Measurements from ENCODE around the gene GALNT16. TPM values are rescaled to one million over a fixed set of nuclear protein-coding genes. Genes with fewer than 3 reads are reported as not detected.

The GALNT16 gene
- total and polyA plus RNA-seq, 2 of the 8 experiments (the other 6 are each of a cell fraction or from before 2014, with no cell fraction given) = 5.4 to 6.3 TPM

- Histone ChIP-seq H3K79me2 (ENCODE audit: control insufficient read depth in 1 of 2, insufficient read depth in 2 of 2, low read length in 2 of 2) (no peaks in the 10 kb centered on the region), H3K9ac (replicated peaks in 1 of 4; ENCODE audit: extremely low read depth in 1 of 4, low read depth in 3 of 4, low read length in 3 of 4) (no peak overlapping the region), H3K4me2 (ENCODE audit: insufficient read depth in 1 of 2, low read depth in 2 of 2, low read length in 2 of 2) (no peak overlapping the region), H3K9me3 (ENCODE audit: insufficient read depth in 2 of 2, low read depth in 1 of 2, low read length in 1 of 2) (no peaks in the 10 kb centered on the region), H3K4me3 (ENCODE audit: extremely low read depth in 1 of 4, insufficient read depth in 2 of 4, low read depth in 3 of 4, low read length in 4 of 4) (no peak overlapping the region), H3K27ac (ENCODE audit: low read depth, low read length) (no peak overlapping the region), H3K79me1 (ENCODE audit: low read depth, low read length) (no peaks in the 10 kb centered on the region), H3K23me2 (ENCODE audit: low read depth, low read length) (no peaks in the 10 kb centered on the region), H3K56ac (replicated peaks; ENCODE audit: insufficient read length, low read depth, low read length) (no peak overlapping the region), H2BK15ac (ENCODE audit: low read length) (no peak overlapping the region), H3K4ac (replicated peaks; ENCODE audit: insufficient read length, low read depth, low read length) (no peak overlapping the region), H4K5ac (ENCODE audit: insufficient read length, low read depth, low read length) (no peak overlapping the region), H4K8ac (ENCODE audit: extremely low read depth, insufficient read depth, low read length) (no peak overlapping the region), H2BK5ac (ENCODE audit: low read depth, low read length) (no peak overlapping the region), H2AFZ (ENCODE audit: low read length) (no peak overlapping the region), H2BK20ac (ENCODE audit: low read length) (no peak overlapping the region), H4K20me1 (replicated peaks in 1 of 2; ENCODE audit: control insufficient read depth in 1 of 2, insufficient read depth in 2 of 2, low read length in 2 of 2) (peaks cover 0 to 1% of the 10 kb centered on the region in 2 experiments), H2BK120ac (replicated peaks; ENCODE audit: low read depth, low read length) (no peak overlapping the region), H4K91ac (replicated peaks; ENCODE audit: insufficient read length, low read length) (no peak overlapping the region), H2AK5ac (ENCODE audit: low read depth, low read length) (no peak overlapping the region), H3K4me1 (replicated peaks in 1 of 4; ENCODE audit: control insufficient read depth in 3 of 4, insufficient read depth in 4 of 4, low read length in 3 of 4) (no peaks in the 10 kb centered on the region), H3K18ac (ENCODE audit: extremely low read depth, low read length) (no peak overlapping the region), H2BK12ac (ENCODE audit: low read depth, low read length) (no peak overlapping the region), H3K23ac (ENCODE audit: insufficient read length) (no peak overlapping the region), H3K27me3 (replicated peaks in 1 of 4; ENCODE audit: control insufficient read depth in 3 of 4, extremely low read depth in 1 of 4, insufficient read depth in 3 of 4, low read length in 3 of 4) (no peaks in the 10 kb centered on the region), H3K14ac (ENCODE audit: insufficient read length) (no peak overlapping the region), H3K36me3 (ENCODE audit: control insufficient read depth in 2 of 4, insufficient read depth in 4 of 4, low read length in 3 of 4) (peaks cover 0 to 25% (median 15%) of the 10 kb centered on the region in 4 experiments; a peak in 6 of 8 replicates)
- FAIRE-seq (no peak), DNase-seq (ENCODE audit: low read depth in 1 of 2, low spot score in 2 of 2) (no peak)
- POLR2A ChIA-PET (ENCODE audit: partially characterized antibody) = interaction anchor here (1.5 to 2.4 kb wide), 2 partner anchors 10 to 22 kb away, joined by 4 to 9 read pairs; no protein-coding TSS in a partner anchor
- CTCF ChIA-PET (ENCODE audit: partially characterized antibody) = no interaction called here
- no peak for TF ChIP-seq PHF8 (conservative IDR thresholded peaks at IDR 0.05; ENCODE audit: low read depth, low read length)
- no peak for TF ChIP-seq CHD1 (IDR thresholded peaks at IDR 0.05; ENCODE audit: low read depth, low read length)
- no peak for TF ChIP-seq BRCA1 (IDR thresholded peaks at IDR 0.05; ENCODE audit: low read depth, low read length)
- no peak for TF ChIP-seq RXRA (IDR thresholded peaks at IDR 0.05; ENCODE audit: insufficient read depth, low read depth, low read length)
- no peak for TF ChIP-seq CTBP2 (IDR thresholded peaks at IDR 0.05; ENCODE audit: borderline replicate concordance, insufficient read depth, insufficient read length, low read length)
- TF ChIP-seq USF2 (IDR thresholded peaks at IDR 0.05; ENCODE audit: low read length) = no peak
- no peak for TF ChIP-seq BCL11A (IDR thresholded peaks at IDR 0.05; ENCODE audit: low read depth in 2 of 2, low read length in 2 of 2)
- no peak for TF ChIP-seq POU5F1 (IDR thresholded peaks at IDR 0.05; ENCODE audit: low read depth, low read length)
- no peak for TF ChIP-seq JUND (IDR thresholded peaks at IDR 0.05; ENCODE audit: low read length)
- TF ChIP-seq SP4 (IDR thresholded peaks at IDR 0.05; ENCODE audit: low read length) = no peak
- TF ChIP-seq ATF3 (IDR thresholded peaks at IDR 0.05; ENCODE audit: insufficient read depth, low read depth, low read length) = no peak
Observed at GRCh38 chr14:69374235-69374634, 114.3 kb downstream of the GALNT16 start.

Measured in H1 (cell line).